Stimulated activated naive CD8-positive, alpha-beta T cell treated with anti-CD3 and anti-CD28 coated beads, Interleukin-15, Interleukin-2, amounts not matched to agents 100 ng/mL and 50 ng/mL, for 24 hours (primary cell): ENCODE data around the gene ENO3.
A peak's percentile ranks its signal among the peaks of the same experiment; 100 is the strongest.

Experiments used
- H3K27ac Mint-ChIP-seq: one replicate; pipeline ENCODE4 v1.8.0; 2021; ENCODE audit warnings: mild to moderate bottlenecking, mixed read lengths
- H3K27me3 Mint-ChIP-seq: one replicate; pipeline ENCODE4 v1.8.0; 2021; ENCODE audit warnings: mixed read lengths
- H3K36me3 Mint-ChIP-seq: one replicate; pipeline ENCODE4 v1.8.0; 2021; ENCODE audit warnings: low read depth, mixed read lengths
- H3K4me1 Mint-ChIP-seq: one replicate; pipeline ENCODE4 v1.8.0; 2021; ENCODE audit warnings: low read depth, mixed read lengths
- H3K4me3 Mint-ChIP-seq: one replicate; pipeline ENCODE4 v1.8.0; 2021; ENCODE audit warnings: mild to moderate bottlenecking, mixed read lengths
- H3K9me3 Mint-ChIP-seq: one replicate; pipeline ENCODE4 v1.8.0; 2021; ENCODE audit warnings: mixed read lengths

Gene ENO3

GRCh38 chr17:4951486-4951885, 567 bp downstream of the ENO3 start:
- peak overlapping the region; percentile 86 for H3K4me3 Mint-ChIP-seq
- H3K27ac Mint-ChIP-seq, result peak overlapping the region; percentile 96
- no peaks in the 10 kb centered on the region for H3K27me3 Mint-ChIP-seq
- H3K9me3 Mint-ChIP-seq, result no peaks in the 10 kb centered on the region
- peaks cover 12% of the 10 kb centered on the region for H3K36me3 Mint-ChIP-seq
- peaks cover 29% of the 10 kb centered on the region for H3K4me1 Mint-ChIP-seq

- Mint-ChIP-seq H3K9me3 (no peaks in the 10 kb centered on the region), H3K27ac (no peak overlapping the region), H3K4me1 (peaks cover 26% of the 10 kb centered on the region), H3K36me3 (no peaks in the 10 kb centered on the region), H3K27me3 (no peaks in the 10 kb centered on the region), H3K4me3 (no peak overlapping the region)
Observed at GRCh38 chr17:4953451-4953961, 2.6 kb downstream of the ENO3 start.

DNA sequence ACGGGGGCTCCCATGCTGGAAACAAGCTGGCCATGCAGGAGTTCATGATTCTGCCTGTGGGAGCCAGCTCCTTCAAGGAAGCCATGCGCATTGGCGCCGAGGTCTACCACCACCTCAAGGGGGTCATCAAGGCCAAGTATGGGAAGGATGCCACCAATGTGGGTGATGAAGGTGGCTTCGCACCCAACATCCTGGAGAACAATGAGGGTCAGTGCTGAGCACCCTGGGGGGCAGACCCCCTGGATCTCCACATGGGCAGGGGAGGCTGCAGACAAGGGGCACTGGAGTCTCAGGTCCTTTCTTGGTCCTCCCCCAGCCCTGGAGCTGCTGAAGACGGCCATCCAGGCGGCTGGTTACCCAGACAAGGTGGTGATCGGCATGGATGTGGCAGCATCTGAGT, 4.2 kb downstream of the ENO3 start:
- Mint-ChIP-seq H3K36me3 (no peaks in the 10 kb centered on the region), H3K27ac (no peak overlapping the region), H3K9me3 (no peaks in the 10 kb centered on the region), H3K4me1 (peaks cover 26% of the 10 kb centered on the region), H3K4me3 (no peak overlapping the region), H3K27me3 (no peaks in the 10 kb centered on the region)

DNA sequence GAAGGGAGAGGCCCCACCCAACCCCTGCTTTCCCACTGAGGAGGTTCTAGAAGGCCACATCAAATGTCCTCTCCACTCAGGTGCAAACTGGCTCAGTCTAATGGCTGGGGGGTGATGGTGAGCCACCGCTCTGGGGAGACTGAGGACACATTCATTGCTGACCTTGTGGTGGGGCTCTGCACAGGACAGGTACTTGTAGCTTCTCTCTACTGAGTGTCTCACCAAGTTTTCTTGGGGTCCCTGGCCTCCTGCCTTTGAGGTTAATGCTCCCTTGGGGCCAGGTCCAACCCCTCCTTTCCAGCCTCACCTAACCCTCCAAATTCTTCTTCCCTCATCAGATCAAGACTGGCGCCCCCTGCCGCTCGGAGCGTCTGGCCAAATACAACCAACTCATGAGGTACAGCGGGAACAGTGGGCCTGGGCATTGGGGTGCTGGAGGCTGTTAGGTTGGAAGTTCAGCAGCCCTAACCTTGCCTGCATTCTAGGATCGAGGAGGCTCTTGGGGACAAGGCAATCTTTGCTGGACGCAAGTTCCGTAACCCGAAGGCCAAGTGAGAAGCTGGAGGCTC, 5.7 kb downstream of the ENO3 start:
- Mint-ChIP-seq H3K36me3 (peaks cover 7% of the 10 kb centered on the region), H3K27ac (no peak overlapping the region), H3K9me3 (no peaks in the 10 kb centered on the region), H3K4me1 (peaks cover 12% of the 10 kb centered on the region), H3K27me3 (no peaks in the 10 kb centered on the region), H3K4me3 (no peak overlapping the region)

- H3K4me3 Mint-ChIP-seq, result no peak overlapping the region
- H3K4me1 Mint-ChIP-seq, result peaks cover 8% of the 10 kb centered on the region
- H3K27ac Mint-ChIP-seq, result no peak overlapping the region
- peaks cover 10% of the 10 kb centered on the region for H3K36me3 Mint-ChIP-seq
- no peaks in the 10 kb centered on the region for H3K27me3 Mint-ChIP-seq
- no peaks in the 10 kb centered on the region for H3K9me3 Mint-ChIP-seq
Observed at GRCh38 chr17:4958102-4958501, 7.2 kb downstream of the ENO3 start.

- H3K27me3 Mint-ChIP-seq, result no peaks in the 10 kb centered on the region
- H3K36me3 Mint-ChIP-seq, result peaks cover 10% of the 10 kb centered on the region
- H3K4me3 Mint-ChIP-seq, result no peak overlapping the region
- H3K9me3 Mint-ChIP-seq, result no peaks in the 10 kb centered on the region
- peaks cover 8% of the 10 kb centered on the region for H3K4me1 Mint-ChIP-seq
- no peak overlapping the region for H3K27ac Mint-ChIP-seq
Observed at GRCh38 chr17:4959261-4959965, 8.5 kb downstream of the ENO3 start.

GRCh38 chr17:4960279-4960922, 9.5 kb downstream of the ENO3 start:
- Mint-ChIP-seq H3K27ac (no peak overlapping the region), H3K4me3 (no peak overlapping the region), H3K9me3 (no peaks in the 10 kb centered on the region), H3K27me3 (no peaks in the 10 kb centered on the region), H3K4me1 (peaks cover 12% of the 10 kb centered on the region), H3K36me3 (peaks cover 15% of the 10 kb centered on the region)

GRCh38 chr17:4965311-4965986, 14.5 kb downstream of the ENO3 start:
- H3K27me3 Mint-ChIP-seq, result no peaks in the 10 kb centered on the region
- no peaks in the 10 kb centered on the region for H3K9me3 Mint-ChIP-seq
- no peak overlapping the region for H3K4me3 Mint-ChIP-seq
- H3K27ac Mint-ChIP-seq, result peak overlapping the region; percentile 38
- peaks cover 34% of the 10 kb centered on the region for H3K4me1 Mint-ChIP-seq
- peaks cover 24% of the 10 kb centered on the region for H3K36me3 Mint-ChIP-seq

DNA sequence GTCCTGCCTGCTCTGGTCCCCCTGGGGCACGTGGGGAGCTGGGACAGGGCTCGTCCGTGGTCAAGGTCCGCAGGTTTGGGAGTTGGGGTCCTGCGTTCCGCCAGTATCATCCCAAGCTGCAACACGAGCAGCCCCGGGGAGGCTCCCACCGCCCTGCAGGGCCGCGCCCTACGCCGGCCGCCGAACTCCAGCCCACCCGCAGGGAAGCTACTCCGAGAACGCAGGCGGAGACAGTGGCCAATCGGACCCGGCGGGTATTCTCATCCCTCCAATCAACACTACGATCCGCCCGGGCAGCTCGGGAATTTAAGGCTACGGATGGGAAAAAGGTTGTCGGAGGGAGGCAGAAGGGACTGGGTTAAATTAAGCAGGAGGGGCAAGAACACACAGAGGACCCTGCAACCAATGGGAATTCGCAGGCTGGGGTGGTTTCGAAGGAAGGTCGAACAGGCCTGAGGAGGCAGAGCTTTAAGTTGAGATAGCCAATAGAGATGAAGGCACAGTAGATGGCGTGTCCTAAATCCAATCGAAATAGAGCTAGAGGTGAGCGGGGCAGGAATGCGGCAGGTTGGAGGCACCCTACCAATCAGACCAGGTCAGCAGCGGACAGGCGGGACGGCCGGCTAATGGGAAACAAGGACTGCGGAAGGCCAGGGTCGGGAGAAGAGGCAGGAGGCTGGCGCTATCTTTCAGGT, 16.1 kb downstream of the ENO3 start:
- no peak overlapping the region for H3K4me3 Mint-ChIP-seq
- peaks cover 29% of the 10 kb centered on the region for H3K36me3 Mint-ChIP-seq
- H3K27ac Mint-ChIP-seq, result no peak overlapping the region
- no peaks in the 10 kb centered on the region for H3K27me3 Mint-ChIP-seq
- H3K4me1 Mint-ChIP-seq, result peaks cover 43% of the 10 kb centered on the region
- no peaks in the 10 kb centered on the region for H3K9me3 Mint-ChIP-seq

- Mint-ChIP-seq H3K36me3 (peaks cover 36% of the 10 kb centered on the region), H3K4me1 (peaks cover 43% of the 10 kb centered on the region), H3K4me3 (no peak within 1 kb of the TSS), H3K27me3 (no peaks in the 10 kb centered on the region), H3K27ac (peak within 1 kb of the TSS; percentile 87), H3K9me3 (no peaks in the 10 kb centered on the region)
Observed at GRCh38 chr17:4967539-4968485, 16.9 kb downstream of the ENO3 start, which contains the start of gene SPAG7. TSS of gene SPAG7 (minus strand) at chr17:4967817. CDS start at chr17:4967804, 13 bp downstream.

DNA sequence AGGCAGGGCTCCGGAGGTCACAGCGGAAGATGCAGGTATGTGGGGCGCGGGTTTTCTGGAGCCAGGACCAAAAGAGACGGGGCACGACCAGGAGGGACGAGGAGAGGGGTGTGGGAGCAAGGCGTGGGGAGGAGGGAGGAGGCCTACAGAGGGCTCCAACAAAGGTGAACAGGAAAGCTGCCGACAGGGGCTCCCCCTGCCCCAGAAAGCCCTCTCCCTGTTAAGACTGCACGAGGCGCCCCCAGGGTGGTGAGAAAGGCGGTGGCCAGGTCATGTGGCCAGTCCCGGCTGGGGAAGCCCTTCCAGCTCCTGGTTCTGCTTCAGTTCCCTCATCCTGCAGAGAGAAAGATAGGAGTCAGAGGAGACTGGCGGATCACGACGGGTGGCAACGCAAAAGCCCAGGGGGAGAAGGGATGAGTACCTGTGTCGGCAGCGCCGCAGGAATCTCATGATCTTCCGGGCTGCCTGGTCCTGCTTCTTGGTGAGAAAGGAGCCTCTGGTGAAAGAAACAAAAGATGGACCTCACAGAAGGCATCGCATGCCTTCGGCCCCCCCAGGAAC, 17.6 kb downstream of the ENO3 start:
- Mint-ChIP-seq H3K4me1 (peaks cover 43% of the 10 kb centered on the region), H3K27me3 (no peaks in the 10 kb centered on the region), H3K9me3 (no peaks in the 10 kb centered on the region), H3K36me3 (peaks cover 41% of the 10 kb centered on the region), H3K27ac (no peak overlapping the region), H3K4me3 (no peak overlapping the region)

DNA sequence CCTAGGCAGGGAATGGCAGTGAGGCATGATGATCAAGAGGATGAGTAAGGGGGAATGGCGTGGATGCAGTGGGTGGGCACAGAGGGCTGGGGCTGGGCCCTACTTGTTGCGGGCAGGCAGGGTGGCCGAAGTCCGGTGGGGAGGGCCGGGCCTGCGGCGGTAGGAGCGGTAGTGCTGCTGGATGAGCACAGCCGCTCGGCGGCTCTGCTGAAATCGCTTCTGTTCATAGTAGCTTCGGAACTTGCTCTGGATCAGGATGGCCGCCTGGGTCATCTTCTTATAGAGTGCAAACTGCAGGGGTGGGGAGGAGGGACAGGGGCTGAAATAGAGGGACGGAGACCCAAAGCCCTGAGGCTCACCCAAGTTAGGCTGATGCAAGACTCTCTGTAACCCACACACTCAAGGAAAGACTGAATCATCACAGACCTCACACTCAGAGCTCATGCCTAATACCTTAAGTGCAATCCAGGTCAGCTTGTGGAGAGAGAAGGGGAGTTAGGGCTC, 18.2 kb downstream of the ENO3 start:
- H3K4me3 Mint-ChIP-seq, result no peak overlapping the region
- H3K27me3 Mint-ChIP-seq, result no peaks in the 10 kb centered on the region
- H3K27ac Mint-ChIP-seq, result no peak overlapping the region
- H3K4me1 Mint-ChIP-seq, result peaks cover 43% of the 10 kb centered on the region
- H3K9me3 Mint-ChIP-seq, result no peaks in the 10 kb centered on the region
- peaks cover 45% of the 10 kb centered on the region for H3K36me3 Mint-ChIP-seq

- no peaks in the 10 kb centered on the region for H3K9me3 Mint-ChIP-seq
- peaks cover 50% of the 10 kb centered on the region for H3K36me3 Mint-ChIP-seq
Observed at GRCh38 chr17:4969551-4970173, 18.7 kb downstream of the ENO3 start.

More at GRCh38 chr17:4969551-4970173, 18.7 kb downstream of the ENO3 start:
- Mint-ChIP-seq H3K27ac (no peak overlapping the region), H3K27me3 (no peaks in the 10 kb centered on the region), H3K4me3 (no peak overlapping the region), H3K4me1 (peaks cover 43% of the 10 kb centered on the region)
